ENCODE measurements around the gene CCZ1. TPM values are rescaled to one million over a fixed set of nuclear protein-coding genes. Genes with fewer than 3 reads are reported as not detected.
"Not testable (repeated sequence)": the region's sequence is repeated elsewhere in the genome, so short reads cannot be mapped to it uniquely, and the experiment has no call there.

CCZ1 gene
- total RNA-seq, 1 donor from 2014 or later, result 8.2 TPM

DNA sequence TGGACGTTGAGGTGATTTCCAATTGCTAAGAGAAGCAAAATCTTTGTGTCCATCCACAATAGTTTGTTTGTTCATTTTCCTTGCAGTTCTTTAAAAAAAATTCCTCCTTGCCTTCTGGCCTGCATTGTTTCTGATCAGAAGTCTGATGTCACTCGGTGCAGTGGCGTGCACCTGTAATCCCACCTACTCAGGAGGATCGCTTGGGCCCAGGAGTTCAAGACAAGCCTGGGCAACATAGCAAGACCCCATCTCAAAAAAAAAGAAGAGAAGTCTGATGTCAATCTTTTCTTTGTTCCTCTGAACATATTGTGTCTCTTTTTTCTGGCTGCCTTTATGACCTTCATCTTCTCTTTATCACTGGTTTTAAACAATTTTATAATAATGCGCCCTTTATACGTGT is 31.5 kb upstream of the CCZ1 start:
- Histone ChIP-seq H3K9me3 (no peaks in the 10 kb centered on the region), H3K36me3 (no peaks in the 10 kb centered on the region), H3K4me1 (no peaks in the 10 kb centered on the region), H3K27ac (no peak overlapping the region), H3K4me3 (no peak overlapping the region), H3K27me3 (no peaks in the 10 kb centered on the region)
- no peak for DNase-seq (ENCODE audit: low spot score in 2 of 2)
- TF ChIP-seq, protein P1, sequence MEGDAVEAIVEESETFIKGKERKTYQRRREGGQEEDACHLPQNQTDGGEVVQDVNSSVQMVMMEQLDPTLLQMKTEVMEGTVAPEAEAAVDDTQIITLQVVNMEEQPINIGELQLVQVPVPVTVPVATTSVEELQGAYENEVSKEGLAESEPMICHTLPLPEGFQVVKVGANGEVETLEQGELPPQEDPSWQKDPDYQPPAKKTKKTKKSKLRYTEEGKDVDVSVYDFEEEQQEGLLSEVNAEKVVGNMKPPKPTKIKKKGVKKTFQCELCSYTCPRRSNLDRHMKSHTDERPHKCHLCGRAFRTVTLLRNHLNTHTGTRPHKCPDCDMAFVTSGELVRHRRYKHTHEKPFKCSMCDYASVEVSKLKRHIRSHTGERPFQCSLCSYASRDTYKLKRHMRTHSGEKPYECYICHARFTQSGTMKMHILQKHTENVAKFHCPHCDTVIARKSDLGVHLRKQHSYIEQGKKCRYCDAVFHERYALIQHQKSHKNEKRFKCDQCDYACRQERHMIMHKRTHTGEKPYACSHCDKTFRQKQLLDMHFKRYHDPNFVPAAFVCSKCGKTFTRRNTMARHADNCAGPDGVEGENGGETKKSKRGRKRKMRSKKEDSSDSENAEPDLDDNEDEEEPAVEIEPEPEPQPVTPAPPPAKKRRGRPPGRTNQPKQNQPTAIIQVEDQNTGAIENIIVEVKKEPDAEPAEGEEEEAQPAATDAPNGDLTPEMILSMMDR (IDR thresholded peaks at IDR 0.05), result no peak
- intact Hi-C loops (cut with DNase I), result no loop called here

DNA sequence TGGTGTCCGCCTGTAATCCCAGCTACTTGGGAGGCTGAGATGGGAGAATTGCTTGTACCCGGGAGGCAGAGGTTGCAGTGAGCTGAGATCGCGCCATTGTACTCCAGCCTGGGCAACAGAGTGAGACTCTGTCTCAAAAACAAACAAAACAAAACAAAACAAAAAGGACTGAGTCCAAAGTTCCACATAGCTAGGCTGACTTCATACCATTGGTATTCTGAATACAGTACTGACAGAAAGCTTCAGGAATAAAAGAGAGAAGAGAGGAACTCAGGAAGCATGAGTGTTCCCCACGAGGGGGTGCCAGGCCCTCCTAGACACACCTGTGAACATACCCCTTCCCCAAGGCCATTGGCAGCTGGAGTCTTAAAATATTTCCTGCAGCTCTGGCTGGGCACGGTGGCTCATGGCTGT is 29.6 kb upstream of the CCZ1 start:
- H3K4me3 ChIP-seq; H3K36me3 ChIP-seq; H3K27ac ChIP-seq; H3K27me3 ChIP-seq; H3K4me1 ChIP-seq; DNase-seq (ENCODE audit: low spot score in 2 of 2); H3K9me3 ChIP-seq; intact Hi-C loops (cut with DNase I): not testable (repeated sequence)

DNA sequence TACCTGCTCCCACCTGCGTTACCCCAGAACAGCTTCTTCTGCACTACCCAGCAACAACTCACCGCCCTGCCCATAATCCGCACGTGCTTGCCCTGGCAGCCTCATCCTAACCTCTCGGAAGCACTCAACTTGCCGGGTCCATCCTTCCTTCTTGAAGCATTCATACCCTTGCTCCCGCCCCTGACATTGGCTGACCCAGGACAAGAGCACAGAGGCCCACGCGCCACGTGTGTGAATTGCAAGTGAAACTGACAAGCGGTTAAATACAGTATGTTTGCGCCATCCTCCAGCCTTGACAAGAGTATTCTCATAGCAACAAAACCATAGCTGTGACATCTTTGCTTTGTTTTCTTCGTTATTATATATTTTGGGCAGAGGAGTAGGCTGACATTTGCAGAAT is 28.8 kb upstream of the CCZ1 start:
- H3K4me3 ChIP-seq, result no peak overlapping the region
- no peak overlapping the region for H3K27ac ChIP-seq
- no peaks in the 10 kb centered on the region for H3K36me3 ChIP-seq
- DNase-seq (ENCODE audit: low spot score in 2 of 2), result no peak
- intact Hi-C loops (cut with DNase I), result no loop called here
- H3K27me3 ChIP-seq, result no peaks in the 10 kb centered on the region
- TF ChIP-seq, protein P1 (IDR thresholded peaks at IDR 0.05), result no peak
- no peaks in the 10 kb centered on the region for H3K9me3 ChIP-seq
- no peaks in the 10 kb centered on the region for H3K4me1 ChIP-seq

DNA sequence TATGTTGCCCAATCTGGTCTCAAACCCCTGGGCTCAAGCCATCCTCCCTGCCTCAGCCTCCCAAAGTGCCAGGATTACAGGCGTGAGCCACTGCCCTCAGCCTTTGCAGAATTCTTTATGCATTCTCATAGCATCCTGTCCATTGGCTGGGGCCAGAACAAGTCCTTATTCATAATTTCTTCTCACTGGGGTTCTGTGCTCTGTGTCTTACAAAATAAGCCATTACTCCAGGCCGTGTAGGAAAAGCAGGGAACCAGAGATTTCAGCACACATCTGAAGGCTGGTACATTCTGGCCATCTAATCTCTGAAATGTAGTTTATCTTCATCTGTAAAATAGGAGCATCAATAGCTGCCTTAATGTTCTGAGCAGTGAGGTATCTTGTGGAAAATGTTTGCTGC is 28.2 kb upstream of the CCZ1 start:
- no peaks in the 10 kb centered on the region for H3K36me3 ChIP-seq
- H3K4me1 ChIP-seq, result no peaks in the 10 kb centered on the region
- TF ChIP-seq, protein P1 (IDR thresholded peaks at IDR 0.05), result no peak
- H3K27me3 ChIP-seq, result no peaks in the 10 kb centered on the region
- intact Hi-C loops (cut with DNase I), result no loop called here
- H3K9me3 ChIP-seq, result no peaks in the 10 kb centered on the region
- no peak for DNase-seq (ENCODE audit: low spot score in 2 of 2)
- no peak overlapping the region for H3K4me3 ChIP-seq
- no peak overlapping the region for H3K27ac ChIP-seq

DNA sequence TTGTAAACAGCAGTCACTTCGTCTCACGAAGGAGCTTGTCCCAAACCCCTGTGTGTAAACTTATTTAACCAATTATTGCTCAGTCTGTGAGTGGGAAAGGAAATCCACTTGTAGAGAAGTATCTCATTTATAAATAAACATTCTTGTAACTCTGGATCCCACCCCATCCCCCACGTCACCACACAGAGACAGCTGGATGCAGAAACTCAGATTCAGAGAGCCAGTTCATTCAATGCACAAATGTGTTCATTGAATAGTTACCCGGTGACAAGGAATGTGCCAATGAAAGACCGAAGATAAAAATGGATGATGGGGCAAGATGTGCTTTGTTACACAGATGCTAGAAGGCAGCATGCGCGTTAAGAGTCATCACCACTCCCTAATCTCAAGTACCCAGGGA is 26.2 kb upstream of the CCZ1 start:
- Histone ChIP-seq H3K4me1 (no peaks in the 10 kb centered on the region), H3K27ac (no peak overlapping the region), H3K9me3 (no peaks in the 10 kb centered on the region), H3K27me3 (no peaks in the 10 kb centered on the region), H3K4me3 (no peak overlapping the region), H3K36me3 (no peaks in the 10 kb centered on the region)
- intact Hi-C loops (cut with DNase I), result no loop called here
- DNase-seq (ENCODE audit: low spot score in 2 of 2), result no peak
- TF ChIP-seq, protein P1 (IDR thresholded peaks at IDR 0.05), result no peak

DNA sequence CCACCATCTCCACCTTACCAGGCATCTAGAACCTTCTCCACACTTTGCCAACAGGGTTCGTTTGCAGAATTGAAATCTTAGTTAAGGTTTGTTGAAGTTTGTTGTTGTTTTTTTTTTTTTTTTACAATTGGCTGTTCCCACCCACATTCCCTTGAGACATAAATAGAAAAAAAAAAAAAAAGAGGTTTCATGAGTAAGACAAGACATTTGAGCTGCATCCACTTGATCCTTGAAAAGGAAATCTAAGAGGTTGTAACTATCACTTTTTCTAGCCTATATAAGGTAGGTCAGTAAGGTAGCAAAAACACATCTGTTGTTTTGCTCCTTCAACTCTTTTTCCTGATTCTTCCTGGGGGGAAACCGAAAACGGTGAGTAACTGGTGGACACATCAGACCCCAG is 18.9 kb upstream of the CCZ1 start:
- H3K27ac ChIP-seq; H3K36me3 ChIP-seq; H3K9me3 ChIP-seq; H3K4me3 ChIP-seq; H3K27me3 ChIP-seq; intact Hi-C loops (cut with DNase I); DNase-seq (ENCODE audit: low spot score in 2 of 2); H3K4me1 ChIP-seq: not testable (repeated sequence)

DNA sequence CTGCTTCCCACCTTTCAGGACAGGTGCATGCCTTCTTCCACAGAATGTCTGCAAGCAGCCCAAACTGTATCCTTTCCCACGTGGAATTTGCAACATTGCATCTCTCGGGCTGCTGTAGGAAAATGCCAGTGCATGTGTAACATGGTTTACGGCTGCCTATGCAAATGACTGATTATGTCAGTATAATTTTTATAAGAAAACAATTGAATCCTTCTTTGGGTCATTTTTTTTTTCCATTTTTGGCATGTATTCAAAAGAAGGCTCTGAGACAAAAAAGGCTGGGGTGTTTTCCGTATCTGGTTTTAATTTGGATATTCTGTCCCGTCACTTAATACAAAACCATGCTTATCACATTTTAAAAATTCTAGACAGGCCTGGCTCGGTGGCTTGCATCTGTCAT is 18.4 kb upstream of the CCZ1 start:
- H3K27ac ChIP-seq; H3K4me1 ChIP-seq; H3K36me3 ChIP-seq; DNase-seq (ENCODE audit: low spot score in 2 of 2); intact Hi-C loops (cut with DNase I); H3K9me3 ChIP-seq; H3K4me3 ChIP-seq; H3K27me3 ChIP-seq: not testable (repeated sequence)

DNA sequence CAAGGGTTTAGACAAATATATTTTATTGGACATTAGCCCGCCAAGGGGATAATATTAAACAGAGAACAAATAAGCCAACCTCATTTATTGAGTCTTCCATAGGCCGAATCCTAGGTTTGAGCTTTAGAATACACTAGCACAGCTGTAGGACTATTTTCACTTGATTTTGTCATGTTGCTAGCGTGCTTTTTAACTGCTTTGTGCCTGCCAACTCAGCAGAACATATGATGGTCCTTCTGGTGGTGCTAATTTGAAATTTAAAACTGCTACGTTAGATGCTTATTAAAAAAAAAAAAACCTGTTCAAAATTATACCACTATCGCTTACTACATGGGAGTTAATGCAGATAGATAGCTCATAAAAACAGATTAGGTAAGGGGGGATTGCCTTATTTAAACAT is 14.1 kb upstream of the CCZ1 start:
- H3K4me3 ChIP-seq; H3K27me3 ChIP-seq; DNase-seq (ENCODE audit: low spot score in 2 of 2); H3K27ac ChIP-seq; H3K4me1 ChIP-seq; H3K36me3 ChIP-seq; intact Hi-C loops (cut with DNase I); H3K9me3 ChIP-seq: not testable (repeated sequence)

DNA sequence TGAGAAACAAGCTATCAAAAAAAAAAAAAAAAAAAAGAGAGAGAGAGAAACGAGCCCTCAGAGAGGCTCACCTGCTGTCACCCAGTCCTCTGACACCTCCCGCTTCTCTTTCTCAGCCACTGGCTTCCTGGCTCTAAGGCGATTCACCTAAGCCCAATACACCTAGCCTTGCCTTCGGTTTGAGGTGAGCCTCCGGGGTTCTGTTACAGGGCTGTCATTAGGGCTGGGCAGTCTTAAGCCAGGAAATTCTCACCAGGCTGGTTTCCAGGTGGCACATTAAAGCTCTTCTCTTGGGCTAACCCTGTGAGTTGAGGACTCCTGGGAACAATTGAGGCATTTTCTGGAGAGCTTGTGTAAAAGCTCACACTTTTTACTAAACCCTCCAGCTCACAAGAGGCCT is 10.5 kb upstream of the CCZ1 start:
- H3K4me1 ChIP-seq; DNase-seq (ENCODE audit: low spot score in 2 of 2); H3K9me3 ChIP-seq; intact Hi-C loops (cut with DNase I); H3K36me3 ChIP-seq; H3K27ac ChIP-seq; H3K27me3 ChIP-seq; H3K4me3 ChIP-seq: not testable (repeated sequence)

DNA sequence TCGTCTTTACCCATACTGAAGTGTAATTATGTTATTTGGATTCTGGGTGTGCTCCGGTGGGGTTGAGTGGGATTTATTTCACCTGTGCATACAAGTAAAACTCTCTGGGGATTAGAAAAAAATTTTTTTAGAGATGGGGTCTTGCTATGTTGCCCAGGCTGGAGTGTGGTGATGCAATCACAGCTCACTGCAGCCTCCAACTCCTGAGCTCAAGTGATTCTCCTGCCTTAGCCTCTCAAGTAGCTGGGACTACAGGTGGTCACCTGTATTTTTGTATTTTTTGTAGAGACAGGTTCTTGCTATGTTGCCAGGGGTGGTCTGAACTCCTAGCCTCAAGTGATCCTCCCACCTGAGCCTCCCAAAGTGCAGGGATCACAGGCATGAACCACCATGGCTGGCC is 8.3 kb upstream of the CCZ1 start:
- H3K4me1 ChIP-seq; H3K36me3 ChIP-seq; H3K9me3 ChIP-seq; intact Hi-C loops (cut with DNase I); H3K27ac ChIP-seq; H3K27me3 ChIP-seq; DNase-seq (ENCODE audit: low spot score in 2 of 2); H3K4me3 ChIP-seq: not testable (repeated sequence)
